ENCODE measurements around the gene SLC33A1.

- TF ChIP-seq CTCF (IDR thresholded peaks at IDR 0.05; ENCODE audit: borderline replicate concordance, extremely low read depth, low read length, poor library complexity, severe bottlenecking): no peak
- TF ChIP-seq EZH2 (IDR thresholded peaks at IDR 0.05; ENCODE audit: borderline replicate concordance, low read depth, low read length, severe bottlenecking): no peak
Observed at GRCh38 chr3:155889212-155889611, 35.0 kb upstream of the SLC33A1 start.

Data from DND-41 (cell line).